MM.1S (cell line): ENCODE data around the gene HIVEP2.

Experiments used
- DNase-seq: peaks from one replicate; pipeline ENCODE4 v3.0.0-alpha.2; 2015
- H2AFZ ChIP-seq: fragments of 300-600 bp; sonication (generic); 2 replicates; pipeline ENCODE4 v1.6.0; 2016; ENCODE audit warnings: antibody characterized with exemption, low read length
- H3F3A ChIP-seq: fragments of 300-600 bp; sonication (generic); 2 replicates; pipeline ENCODE4 v1.6.1; 2016; ENCODE audit warnings: mild to moderate bottlenecking, antibody characterized with exemption, low read length, moderate library complexity, mixed read lengths; ENCODE audit not compliant: insufficient read depth
- H3K27ac ChIP-seq: fragments of 300-600 bp; sonication (generic); 2 replicates; pipeline ENCODE4 v1.5.1; 2016; ENCODE audit warnings: mild to moderate bottlenecking, low read length
- H3K27me3 ChIP-seq: fragments of 300-600 bp; sonication (generic); replicated peaks from 2 replicates; pipeline ENCODE4 v1.6.0; 2016; ENCODE audit warnings: low read length; ENCODE audit not compliant: insufficient read depth
- H3K36me3 ChIP-seq: fragments of 300-600 bp; sonication (generic); replicated peaks from 2 replicates; pipeline ENCODE4 v1.6.1; 2016; ENCODE audit warnings: mild to moderate bottlenecking, low read length, mixed read lengths; ENCODE audit not compliant: insufficient read depth
- H3K4me1 ChIP-seq: fragments of 300-600 bp; sonication (generic); 2 replicates; pipeline ENCODE4 v1.6.1; 2016; ENCODE audit warnings: low read length, mixed read lengths
- H3K4me2 ChIP-seq: fragments of 300-600 bp; sonication (generic); 2 replicates; pipeline ENCODE4 v1.6.0; 2016; ENCODE audit warnings: low read depth, low read length
- H3K4me3 ChIP-seq: fragments of 300-600 bp; sonication (generic); 2 replicates; pipeline ENCODE4 v1.5.1; 2016; ENCODE audit warnings: low read length, mixed read lengths
- H3K79me2 ChIP-seq: fragments of 300-600 bp; sonication (generic); 2 replicates; pipeline ENCODE4 v1.6.1; 2016; ENCODE audit warnings: mixed run types, low read length, mixed read lengths
- H3K9ac ChIP-seq: fragments of 300-600 bp; sonication (generic); 2 replicates; pipeline ENCODE4 v1.6.1; 2016; ENCODE audit warnings: low read length, mixed read lengths
- H3K9me2 ChIP-seq: fragments of 300-600 bp; sonication (generic); replicated peaks from 2 replicates; pipeline ENCODE4 v1.6.1; 2016; ENCODE audit warnings: mild to moderate bottlenecking, low read length, mixed read lengths; ENCODE audit not compliant: insufficient read depth
- H3K9me3 ChIP-seq: fragments of 300-600 bp; sonication (generic); replicated peaks from 2 replicates; pipeline ENCODE4 v1.6.1; 2016; ENCODE audit warnings: mild to moderate bottlenecking, low read length, mixed read lengths; ENCODE audit not compliant: insufficient read depth
- H4K20me1 ChIP-seq: fragments of 300-600 bp; sonication (generic); 2 replicates; pipeline ENCODE4 v1.6.1; 2016; ENCODE audit warnings: mild to moderate bottlenecking, low read length, moderate library complexity, mixed read lengths; ENCODE audit not compliant: insufficient read depth
- CTCF ChIP-seq: fragments of 300-600 bp; sonication (generic); IDR thresholded peaks from 2 replicates; pipeline ENCODE4 v1.5.1; 2016; ENCODE audit warnings: antibody characterized with exemption, low read length, mixed read lengths
- EZH2 ChIP-seq: fragments of 300-600 bp; sonication (generic); optimal IDR thresholded peaks from 2 replicates; pipeline ENCODE3; 2017; ENCODE audit warnings: low read depth, mild to moderate bottlenecking, antibody characterized with exemption, low read length, mixed read lengths
- EZH2phosphoT487 ChIP-seq: fragments of 300-600 bp; sonication (generic); IDR thresholded peaks from 2 replicates; pipeline ENCODE4 v1.6.1; 2018; ENCODE audit warnings: antibody characterized with exemption, low read length

The HIVEP2 gene

GRCh38 chr6:142958343-142958742 lies 13.4 kb upstream of the HIVEP2 start:
- no peaks in the 10 kb centered on the region for H4K20me1 ChIP-seq
- no peaks in the 10 kb centered on the region for H3K36me3 ChIP-seq
- TF ChIP-seq EZH2phosphoT487: no peak
- no peak for TF ChIP-seq EZH2
- TF ChIP-seq CTCF: no peak
- no peak for DNase-seq
- H3K9ac ChIP-seq: no peak overlapping the region
- H3K4me3 ChIP-seq: no peak overlapping the region
- no peaks in the 10 kb centered on the region for H3K9me3 ChIP-seq
- H3K27me3 ChIP-seq: no peaks in the 10 kb centered on the region
- no peak overlapping the region for H3K4me2 ChIP-seq
- H3F3A ChIP-seq: no peaks in the 10 kb centered on the region
- no peaks in the 10 kb centered on the region for H3K9me2 ChIP-seq
- H3K4me1 ChIP-seq: no peaks in the 10 kb centered on the region
- H2AFZ ChIP-seq: no peak overlapping the region
- H3K79me2 ChIP-seq: no peaks in the 10 kb centered on the region
- no peak overlapping the region for H3K27ac ChIP-seq

- no peaks in the 10 kb centered on the region for H4K20me1 ChIP-seq
- no peaks in the 10 kb centered on the region for H3K9me3 ChIP-seq
- H3K4me2 ChIP-seq: no peak overlapping the region
- H3F3A ChIP-seq: 0 out of 2 replicates have a peak, but pooled peaks cover 2% of the 10 kb centered on the region
- no peaks in the 10 kb centered on the region for H3K79me2 ChIP-seq
- H3K9ac ChIP-seq: no peak overlapping the region
- H2AFZ ChIP-seq: no peak overlapping the region
- H3K27me3 ChIP-seq: no peaks in the 10 kb centered on the region
- TF ChIP-seq CTCF (no peak), EZH2 (no peak), EZH2phosphoT487 (no peak)
- H3K9me2 ChIP-seq: no peaks in the 10 kb centered on the region
- H3K27ac ChIP-seq: no peak overlapping the region
- 0 out of 2 replicates have a peak, but pooled peaks cover 7% of the 10 kb centered on the region for H3K4me1 ChIP-seq
- no peak for DNase-seq
- H3K4me3 ChIP-seq: no peak overlapping the region
- no peaks in the 10 kb centered on the region for H3K36me3 ChIP-seq
Observed at GRCh38 chr6:142956726-142957125, 11.8 kb upstream of the HIVEP2 start.

DNA sequence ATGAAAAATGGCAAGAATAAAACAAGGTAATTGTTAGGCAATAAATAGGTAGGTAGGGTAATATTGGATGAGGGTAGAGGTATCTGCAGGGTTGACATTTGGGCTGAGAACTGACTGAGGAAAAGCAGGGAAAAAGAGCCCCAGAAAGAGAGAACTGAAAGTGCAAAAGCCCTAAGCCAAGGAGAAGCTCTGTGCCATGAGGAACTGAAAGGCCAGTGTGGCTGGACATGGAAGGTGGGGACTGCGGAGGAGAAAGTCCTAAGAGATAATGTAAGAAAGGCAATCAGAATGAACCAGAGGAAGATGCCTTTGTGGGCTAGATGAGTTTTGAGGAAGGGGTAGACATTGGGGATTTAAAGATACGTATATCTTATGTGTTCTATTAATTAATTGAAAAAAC lies 9.9 kb upstream of the HIVEP2 start:
- H3K27me3 ChIP-seq: no peaks in the 10 kb centered on the region
- TF ChIP-seq EZH2phosphoT487 (no peak), EZH2 (no peak), CTCF (no peak)
- no peaks in the 10 kb centered on the region for H3K9me2 ChIP-seq
- H4K20me1 ChIP-seq: no peaks in the 10 kb centered on the region
- H3K9me3 ChIP-seq: no peaks in the 10 kb centered on the region
- H3K4me3 ChIP-seq: no peak overlapping the region
- no peaks in the 10 kb centered on the region for H3K36me3 ChIP-seq
- H3K4me1 ChIP-seq: 0 out of 2 replicates have a peak, but pooled peaks cover 7% of the 10 kb centered on the region
- DNase-seq: no peak
- H3K27ac ChIP-seq: no peak overlapping the region
- no peaks in the 10 kb centered on the region for H3K79me2 ChIP-seq
- H2AFZ ChIP-seq: no peak overlapping the region
- H3K4me2 ChIP-seq: no peak overlapping the region
- H3K9ac ChIP-seq: no peak overlapping the region
- 0 out of 2 replicates have a peak, but pooled peaks cover 2% of the 10 kb centered on the region for H3F3A ChIP-seq
